ENCODE results near the gene COG5.

- TF ChIP-seq POLR2A (IDR thresholded peaks at IDR 0.05): no peak
- TF ChIP-seq CTCF (IDR thresholded peaks at IDR 0.05): no peak
These were observed 56.9 kb downstream of the COG5 start for GRCh38 chr7:107506674-107507339.
